HepG2 (cell line): ENCODE results near the gene GNA12. TPM values are rescaled to one million over a fixed set of nuclear protein-coding genes. Genes with fewer than 3 reads are reported as not detected.
A peak's percentile ranks its signal among the peaks of the same experiment; 100 is the strongest.

Source experiments
- ARID5B ChIP-seq: IDR thresholded peaks from 2 replicates; pipeline ENCODE4 v1.4.0; 2020; ENCODE audit warnings: mild to moderate bottlenecking, missing genetic modification reagents
- CBX1 ChIP-seq: IDR thresholded peaks from one replicate; pipeline ENCODE4 v1.6.1; 2016; ENCODE audit warnings: antibody characterized with exemption, low read depth
- CC2D1A ChIP-seq: sonication (generic); formaldehyde crosslinking; IDR thresholded peaks from 2 replicates; pipeline ENCODE4 v1.8.1; 2023; ENCODE audit warnings: mild to moderate bottlenecking, missing genetic modification reagents
- GZF1 ChIP-seq: sonication (generic); formaldehyde crosslinking; IDR thresholded peaks from 2 replicates; pipeline ENCODE4 v1.5.1; 2020; ENCODE audit warnings: mild to moderate bottlenecking, missing genetic modification reagents
- HDAC2 ChIP-seq: sonication (generic); formaldehyde crosslinking; IDR thresholded peaks from 2 replicates; pipeline ENCODE4 v1.4.0; 2020; ENCODE audit warnings: missing genetic modification reagents
- HNRNPH1 ChIP-seq: fragments of 200-400 bp; formaldehyde crosslinking; optimal IDR thresholded peaks from 2 replicates; pipeline ENCODE3; 2017; ENCODE audit warnings: mild to moderate bottlenecking, low read depth, low read length
- MXD4 ChIP-seq: IDR thresholded peaks from 2 replicates; pipeline ENCODE4 v1.6.1; 2016; ENCODE audit warnings: mild to moderate bottlenecking, missing biosample characterization, missing genetic modification reagents
- PRPF4 ChIP-seq: fragments of 200-400 bp; formaldehyde crosslinking; IDR thresholded peaks from 2 replicates; pipeline ENCODE4 v1.6.1; 2016; ENCODE audit warnings: low read length, low read depth; ENCODE audit not compliant: poor library complexity, severe bottlenecking
- SKIL ChIP-seq: sonication (generic); formaldehyde crosslinking; IDR thresholded peaks from 2 replicates; pipeline ENCODE4 v1.8.0; 2022; ENCODE audit warnings: missing genetic modification reagents, mild to moderate bottlenecking, moderate library complexity, borderline replicate concordance
- SP1 ChIP-seq, 2 experiments: fragments of 450-650 bp in 1 of 2; sonication (generic) in 1 of 2; formaldehyde crosslinking in 1 of 2; IDR thresholded peaks; 2 replicates each; pipeline versions ENCODE4 v1.4.0 to v1.6.1; 2016 to 2020; ENCODE audit warnings: missing genetic modification reagents in 1 of 2
- TEAD2 ChIP-seq: sonication (generic); formaldehyde crosslinking; IDR thresholded peaks from 2 replicates; pipeline ENCODE4 v1.9.0; 2021; ENCODE audit warnings: missing genetic modification reagents
- U2AF2 ChIP-seq: fragments of 200-400 bp; formaldehyde crosslinking; IDR thresholded peaks from 2 replicates; pipeline ENCODE4 v1.6.1; 2017; ENCODE audit warnings: low read depth, mild to moderate bottlenecking, low read length
- ZBTB8A ChIP-seq: sonication (generic); formaldehyde crosslinking; IDR thresholded peaks from 2 replicates; pipeline ENCODE4 v1.4.0; 2020; ENCODE audit warnings: mild to moderate bottlenecking, low read depth, missing genetic modification reagents, borderline replicate concordance
- ZFP36L2 ChIP-seq: sonication (generic); formaldehyde crosslinking; IDR thresholded peaks from 2 replicates; pipeline ENCODE4 v1.4.0; 2020; ENCODE audit warnings: missing genetic modification reagents
- ZNF124 ChIP-seq: sonication (generic); formaldehyde crosslinking; IDR thresholded peaks from 2 replicates; pipeline ENCODE4 v1.4.0; 2020; ENCODE audit warnings: missing genetic modification reagents
- ZNF468 ChIP-seq: sonication (generic); formaldehyde crosslinking; IDR thresholded peaks from 2 replicates; pipeline ENCODE4 v1.8.0; 2022; ENCODE audit warnings: mild to moderate bottlenecking, moderate library complexity, missing genetic modification reagents
- ZNF547 ChIP-seq: sonication (generic); formaldehyde crosslinking; IDR thresholded peaks from 2 replicates; pipeline ENCODE4 v1.5.1; 2020; ENCODE audit warnings: mild to moderate bottlenecking, missing genetic modification reagents
- ZNF563 ChIP-seq: sonication (generic); formaldehyde crosslinking; IDR thresholded peaks from 2 replicates; pipeline ENCODE4 v1.8.0; 2022; ENCODE audit warnings: mild to moderate bottlenecking, moderate library complexity, missing genetic modification reagents
- ZNF567 ChIP-seq: sonication (generic); formaldehyde crosslinking; IDR thresholded peaks from 2 replicates; pipeline ENCODE4 v1.8.1; 2023; ENCODE audit warnings: mild to moderate bottlenecking, missing genetic modification reagents, borderline replicate concordance
- ZNF790 ChIP-seq: sonication (generic); formaldehyde crosslinking; IDR thresholded peaks from 2 replicates; pipeline ENCODE4 v1.8.0; 2022; ENCODE audit warnings: missing genetic modification reagents, mild to moderate bottlenecking, borderline replicate concordance
- polyA plus RNA-seq, 8 experiments: library from polyadenylated mRNA; depleted of rRNA in 3 of 8; stranded (reverse) in 7 of 8; unstranded in 1 of 8; fragments of >200 nt; fragmentation: Illumina TruSeq in 4 of 8; extraction: Trizol in 4 of 8; gene quantifications; 2 replicates each; pipeline versions ENCODE4 v1.2.1 to v1.2.3, GENCODE V29; 2011 to 2016; ENCODE audit warnings: low read depth in 4 of 8, missing spikeins in 1 of 8, mixed read lengths in 1 of 8; ENCODE audit not compliant: insufficient read depth in 1 of 8
- total RNA-seq, 5 experiments: library from RNA; depleted of rRNA; stranded (reverse); fragments of >200 nt; fragmentation: Illumina TruSeq; extraction: Trizol; gene quantifications; 2 replicates each; pipeline ENCODE4 v1.2.3, GENCODE V29; 2016; ENCODE audit warnings: low read depth in 1 of 5
- TF ChIP-seq, protein P1 (sequence below): sonication (generic); formaldehyde crosslinking; IDR thresholded peaks from 2 replicates; pipeline ENCODE4 v1.4.0; 2020; ENCODE audit warnings: missing genetic modification reagents

Gene GNA12
- total and polyA plus RNA-seq, 2 of the 13 experiments (the other 11 are each of a cell fraction or from before 2014, with no cell fraction given): 16.2 to 50.9 TPM

GRCh38 chr7:2709553-2710285 is 134.4 kb downstream of the GNA12 start (continued):
- no peak for TF ChIP-seq GZF1 (CRISPR knock-in tag)
- no peak for TF ChIP-seq ZFP36L2
- TF ChIP-seq TEAD2: no peak
- no peak for TF ChIP-seq ZNF790 (CRISPR knock-in tag)
- no peak for TF ChIP-seq ZBTB8A (CRISPR knock-in tag)
- TF ChIP-seq ZNF468 (CRISPR knock-in tag): no peak
- 0 out of 2 replicates have a peak, but pooled peaks have one; percentile 24 for TF ChIP-seq ARID5B (CRISPR knock-in tag)
- TF ChIP-seq HDAC2 (CRISPR knock-in tag): peak; percentile 32; the same call in 1 of the 2 replicates
- no peak for TF ChIP-seq U2AF2
- no peak for TF ChIP-seq SKIL
- TF ChIP-seq HNRNPH1: no peak
- TF ChIP-seq MXD4 (CRISPR knock-in tag): 0 out of 2 replicates have a peak, but pooled peaks have one; percentile 68
- TF ChIP-seq CBX1: no peak
- TF ChIP-seq ZNF567 (CRISPR knock-in tag): peak; percentile 93; the same call in 1 of the 2 replicates
- peak; percentile 57; the same call in 1 of the 2 replicates for TF ChIP-seq ZNF563 (CRISPR knock-in tag)
- 0 out of 2 replicates have a peak, but pooled peaks have one; percentile 42 for TF ChIP-seq ZNF124
- no peak for TF ChIP-seq CC2D1A (CRISPR knock-in tag)
- TF ChIP-seq, protein P1, sequence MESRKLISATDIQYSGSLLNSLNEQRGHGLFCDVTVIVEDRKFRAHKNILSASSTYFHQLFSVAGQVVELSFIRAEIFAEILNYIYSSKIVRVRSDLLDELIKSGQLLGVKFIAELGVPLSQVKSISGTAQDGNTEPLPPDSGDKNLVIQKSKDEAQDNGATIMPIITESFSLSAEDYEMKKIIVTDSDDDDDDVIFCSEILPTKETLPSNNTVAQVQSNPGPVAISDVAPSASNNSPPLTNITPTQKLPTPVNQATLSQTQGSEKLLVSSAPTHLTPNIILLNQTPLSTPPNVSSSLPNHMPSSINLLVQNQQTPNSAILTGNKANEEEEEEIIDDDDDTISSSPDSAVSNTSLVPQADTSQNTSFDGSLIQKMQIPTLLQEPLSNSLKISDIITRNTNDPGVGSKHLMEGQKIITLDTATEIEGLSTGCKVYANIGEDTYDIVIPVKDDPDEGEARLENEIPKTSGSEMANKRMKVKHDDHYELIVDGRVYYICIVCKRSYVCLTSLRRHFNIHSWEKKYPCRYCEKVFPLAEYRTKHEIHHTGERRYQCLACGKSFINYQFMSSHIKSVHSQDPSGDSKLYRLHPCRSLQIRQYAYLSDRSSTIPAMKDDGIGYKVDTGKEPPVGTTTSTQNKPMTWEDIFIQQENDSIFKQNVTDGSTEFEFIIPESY (CRISPR knock-in tag): no peak
- TF ChIP-seq SP1 (IDR thresholded peaks at IDR 0.05): no peak
- TF ChIP-seq SP1 (CRISPR knock-in tag; IDR thresholded peaks at IDR 0.05): peak; percentile 30; the same call in 1 of the 2 replicates
- no peak for TF ChIP-seq ZNF547
- TF ChIP-seq PRPF4: no peak
